ENCODE data around the gene MYOM3.

Gene MYOM3

DNA sequence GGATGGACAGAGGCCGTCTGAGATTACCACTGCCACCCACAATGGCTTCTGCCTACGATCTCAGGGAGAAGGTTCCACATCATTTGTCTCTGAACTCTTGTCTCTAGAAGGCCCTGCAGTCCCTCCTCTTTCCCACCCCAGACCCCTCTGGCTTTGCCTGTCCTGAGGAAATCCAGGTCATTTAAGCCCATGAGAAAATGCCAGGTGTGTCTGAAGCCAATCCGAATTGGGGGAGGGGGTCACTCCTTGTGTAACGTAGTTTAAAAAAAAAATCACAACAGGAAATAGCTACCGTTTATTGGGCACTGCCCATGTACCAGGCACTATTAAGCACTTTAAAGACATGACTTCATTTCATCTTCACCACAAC, 7.5 kb upstream of the MYOM3 start:
- DNase-seq = no peak
- in situ Hi-C loops (cut with MboI; ENCODE audit: low pct_unique_long_range_greater_than_20kb, low sequenced_read_pairs) = no loop called here

GRCh38 chr1:24118410-24119242, 6.7 kb upstream of the MYOM3 start:
- in situ Hi-C loops (cut with MboI; ENCODE audit: low pct_unique_long_range_greater_than_20kb, low sequenced_read_pairs) = no loop called here

DNA sequence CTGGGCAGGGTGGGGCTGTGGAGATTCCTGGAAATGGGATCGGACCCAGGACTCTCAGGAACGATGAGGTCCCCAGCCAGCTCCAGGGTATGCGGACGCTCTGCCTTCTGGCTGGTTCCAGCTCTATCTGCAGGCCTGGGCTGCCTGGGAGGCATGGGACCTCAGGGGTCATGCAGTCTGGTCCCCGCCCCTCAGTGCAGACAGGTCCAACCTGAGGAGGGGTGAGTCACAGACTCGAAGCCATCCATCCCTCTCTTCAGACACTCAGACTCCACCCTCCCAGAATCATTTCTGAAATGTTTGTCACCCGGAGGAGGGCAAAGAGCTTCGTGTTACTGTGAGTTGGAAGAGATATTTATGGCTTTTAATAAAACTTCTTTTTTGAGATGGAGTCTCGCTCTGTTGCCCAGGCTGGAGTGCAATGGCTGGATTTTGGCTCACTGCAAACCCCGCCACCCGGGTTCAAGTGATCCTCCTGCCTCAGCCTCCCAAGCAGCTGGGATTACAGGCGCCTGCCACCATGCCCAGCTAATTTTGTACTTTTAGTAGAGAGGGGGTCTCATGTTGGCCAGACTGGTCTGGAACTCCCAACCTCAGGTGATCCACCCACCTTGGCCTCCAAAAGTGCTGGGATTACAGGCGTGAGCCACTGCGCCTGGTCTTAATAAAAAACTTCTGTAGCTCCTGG, 5.9 kb upstream of the MYOM3 start:
- DNase-seq = no peak
- in situ Hi-C loops (cut with MboI; ENCODE audit: low pct_unique_long_range_greater_than_20kb, low sequenced_read_pairs) = no loop called here

More at GRCh38 chr1:24118410-24119242, 6.7 kb upstream of the MYOM3 start:
- DNase-seq = no peak

- in situ Hi-C loops (cut with MboI; ENCODE audit: low pct_unique_long_range_greater_than_20kb, low sequenced_read_pairs) = no loop called here
- no peak for DNase-seq
These were observed 5.2 kb upstream of the MYOM3 start for GRCh38 chr1:24117132-24117531.

- in situ Hi-C loops (cut with MboI; ENCODE audit: low pct_unique_long_range_greater_than_20kb, low sequenced_read_pairs) = no loop called here
- DNase-seq = no peak
These were observed 2.8 kb upstream of the MYOM3 start for GRCh38 chr1:24114753-24115152.

DNA sequence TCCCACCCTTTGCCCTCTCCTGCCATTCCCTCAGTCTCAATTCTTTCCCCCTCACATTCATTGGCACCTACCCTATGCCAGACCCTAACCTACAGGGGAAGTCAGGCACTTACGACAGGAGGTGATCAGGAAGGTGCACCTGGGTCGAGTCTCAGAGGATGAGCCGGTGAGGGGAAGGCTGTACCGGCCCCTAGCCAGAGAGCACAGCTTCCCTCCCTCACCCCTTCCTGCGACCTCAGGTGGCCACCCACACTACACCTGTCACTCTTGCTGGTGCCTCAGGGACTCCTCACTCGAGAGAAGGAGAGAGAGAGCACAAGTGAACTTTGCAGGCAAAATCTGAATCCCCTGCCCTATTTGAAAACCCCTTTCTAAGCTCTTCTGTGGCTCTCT, 1.7 kb upstream of the MYOM3 start:
- in situ Hi-C loops (cut with MboI; ENCODE audit: low pct_unique_long_range_greater_than_20kb, low sequenced_read_pairs) = no loop called here
- DNase-seq = no peak

GRCh38 chr1:24111262-24111995, 506 bp downstream of the MYOM3 start:
- in situ Hi-C loops (cut with MboI; ENCODE audit: low pct_unique_long_range_greater_than_20kb, low sequenced_read_pairs) = no loop called here
- no peak for DNase-seq

GRCh38 chr1:24110642-24111261, 1.2 kb downstream of the MYOM3 start:
- in situ Hi-C loops (cut with MboI; ENCODE audit: low pct_unique_long_range_greater_than_20kb, low sequenced_read_pairs) = no loop called here

GRCh38 chr1:24109686-24110475, 2.1 kb downstream of the MYOM3 start:
- in situ Hi-C loops (cut with MboI; ENCODE audit: low pct_unique_long_range_greater_than_20kb, low sequenced_read_pairs) = no loop called here
- no peak for DNase-seq

More at GRCh38 chr1:24110642-24111261, 1.2 kb downstream of the MYOM3 start:
- no peak for DNase-seq

DNA sequence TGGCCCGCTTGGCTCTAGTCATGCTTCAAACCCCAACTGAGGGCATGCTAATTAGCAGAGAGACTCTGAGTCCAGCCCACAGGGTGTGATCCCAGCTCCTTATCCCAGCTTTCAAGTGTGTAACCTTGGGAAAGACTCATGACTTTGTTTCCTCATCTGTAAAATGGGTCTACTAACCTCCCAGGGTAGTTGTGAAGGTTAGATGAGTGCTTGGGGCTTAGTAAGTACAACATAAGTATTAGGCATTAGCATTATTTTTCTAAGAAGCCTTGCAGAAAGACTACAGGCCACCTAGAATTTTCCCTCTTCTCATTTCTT, 2.8 kb downstream of the MYOM3 start:
- no peak for DNase-seq

DNA sequence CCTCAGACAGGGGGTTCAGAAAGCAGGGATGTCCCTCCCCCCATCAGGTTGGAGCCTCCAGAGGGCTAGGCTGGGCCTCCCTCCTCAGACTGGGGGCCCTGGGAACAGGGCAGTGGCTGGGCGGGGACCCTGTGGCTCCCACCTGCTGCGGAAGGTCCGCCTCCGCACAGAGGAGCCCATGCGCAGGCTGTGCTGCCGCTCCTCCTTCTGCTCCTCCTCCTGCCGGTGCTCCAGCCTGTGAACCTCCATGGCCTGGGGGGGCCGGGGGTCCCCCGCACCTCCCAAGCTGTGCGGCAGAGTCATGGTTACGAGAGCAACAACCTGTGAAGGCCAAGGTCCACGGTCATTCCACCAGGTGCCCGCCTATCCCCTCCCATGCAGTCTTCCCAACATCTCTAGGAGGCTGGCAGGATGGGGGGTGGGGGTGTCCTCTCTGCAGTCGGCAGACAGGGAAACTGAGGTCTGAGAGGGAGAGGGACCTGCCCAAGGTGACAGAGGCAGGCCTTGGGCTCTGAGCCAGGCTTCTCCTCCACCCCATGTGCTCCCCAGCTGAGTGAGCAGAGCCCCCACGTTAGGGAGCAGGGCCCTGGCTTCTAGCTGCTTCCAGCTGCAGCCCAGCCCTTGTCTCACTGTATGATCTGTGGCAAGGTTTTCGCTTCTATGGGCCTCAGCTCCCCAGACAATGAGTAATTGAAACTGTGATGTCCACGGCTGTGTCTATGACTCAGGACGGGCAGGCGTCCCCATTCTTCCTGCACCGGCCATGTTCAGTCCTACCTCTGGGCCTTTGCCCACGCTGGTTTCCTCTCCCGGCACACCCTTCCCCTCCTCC, 3.4 kb downstream of the MYOM3 start:
- DNase-seq = no peak
- in situ Hi-C loops (cut with MboI; ENCODE audit: low pct_unique_long_range_greater_than_20kb, low sequenced_read_pairs) = no loop called here

More for the DNA sequence above, 2.8 kb downstream of the MYOM3 start:
- in situ Hi-C loops (cut with MboI; ENCODE audit: low pct_unique_long_range_greater_than_20kb, low sequenced_read_pairs) = no loop called here

- in situ Hi-C loops (cut with MboI; ENCODE audit: low pct_unique_long_range_greater_than_20kb, low sequenced_read_pairs) = no loop called here
- no peak for DNase-seq
These were observed 4.3 kb downstream of the MYOM3 start for GRCh38 chr1:24107462-24108138.

DNA sequence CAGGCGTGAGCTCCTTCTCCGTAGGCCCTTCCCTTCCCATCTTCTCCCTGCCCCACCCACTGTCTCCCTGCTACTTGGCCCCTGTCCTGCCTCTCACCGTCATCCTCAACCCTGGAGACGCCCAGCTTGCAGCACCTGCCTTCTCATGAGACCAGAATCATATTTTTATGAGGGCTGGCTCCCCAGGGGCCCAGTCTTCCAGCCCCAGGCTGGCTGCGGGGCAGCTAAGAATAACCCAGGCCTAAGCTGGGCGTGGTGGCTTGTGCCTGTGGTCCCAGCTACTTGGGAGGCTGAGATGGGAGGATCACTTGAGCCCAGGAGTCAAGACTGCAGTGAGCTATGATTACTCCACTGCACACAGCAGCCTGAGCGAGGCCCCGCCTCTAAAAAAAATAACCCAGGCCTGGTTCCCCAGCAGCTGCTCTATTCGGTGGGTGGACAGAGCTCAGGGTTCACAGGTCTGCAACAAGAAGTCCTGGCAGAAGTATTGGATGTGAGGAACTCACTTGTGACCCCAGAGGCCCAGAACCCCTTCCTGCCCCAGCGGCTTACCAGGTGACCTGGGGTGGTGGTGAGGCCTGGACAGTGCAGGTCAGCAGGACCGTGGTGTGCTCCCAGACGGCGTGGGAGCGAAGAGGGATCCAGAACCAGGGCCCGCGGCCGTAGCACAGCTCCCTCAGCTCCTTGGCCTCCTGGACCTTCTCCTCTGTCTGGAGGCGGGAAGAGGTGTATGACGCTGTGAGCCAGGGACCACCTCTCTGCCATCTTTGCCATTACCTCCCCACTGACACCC, 6.4 kb downstream of the MYOM3 start:
- no peak for DNase-seq
- in situ Hi-C loops (cut with MboI; ENCODE audit: low pct_unique_long_range_greater_than_20kb, low sequenced_read_pairs) = no loop called here

DNA sequence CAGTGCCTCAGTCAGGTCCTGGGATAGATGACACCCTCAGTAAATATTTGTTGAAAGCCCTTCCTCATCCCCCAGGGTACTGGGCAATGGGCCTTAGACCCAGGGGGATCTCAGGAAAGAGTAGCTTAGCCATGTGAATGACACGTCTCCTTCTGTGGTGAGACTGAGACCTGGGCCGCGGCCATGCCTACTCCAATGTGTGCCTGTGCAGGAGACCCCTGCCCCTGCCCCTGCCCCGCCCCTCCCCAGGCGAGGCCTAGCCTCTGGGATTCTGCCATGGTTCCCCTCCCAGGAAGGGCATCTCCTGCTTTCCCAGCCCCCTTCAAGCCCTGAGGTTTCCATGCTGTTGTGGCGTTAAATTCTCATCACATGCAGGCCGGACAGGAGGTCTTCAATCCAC, 7.1 kb downstream of the MYOM3 start:
- DNase-seq = no peak
- in situ Hi-C loops (cut with MboI; ENCODE audit: low pct_unique_long_range_greater_than_20kb, low sequenced_read_pairs) = no loop called here

- in situ Hi-C loops (cut with MboI; ENCODE audit: low pct_unique_long_range_greater_than_20kb, low sequenced_read_pairs) = no loop called here
- no peak for DNase-seq
These were observed 8.1 kb downstream of the MYOM3 start for GRCh38 chr1:24103879-24104278.

GRCh38 chr1:24103408-24103807, 8.5 kb downstream of the MYOM3 start:
- in situ Hi-C loops (cut with MboI; ENCODE audit: low pct_unique_long_range_greater_than_20kb, low sequenced_read_pairs) = no loop called here

DNA sequence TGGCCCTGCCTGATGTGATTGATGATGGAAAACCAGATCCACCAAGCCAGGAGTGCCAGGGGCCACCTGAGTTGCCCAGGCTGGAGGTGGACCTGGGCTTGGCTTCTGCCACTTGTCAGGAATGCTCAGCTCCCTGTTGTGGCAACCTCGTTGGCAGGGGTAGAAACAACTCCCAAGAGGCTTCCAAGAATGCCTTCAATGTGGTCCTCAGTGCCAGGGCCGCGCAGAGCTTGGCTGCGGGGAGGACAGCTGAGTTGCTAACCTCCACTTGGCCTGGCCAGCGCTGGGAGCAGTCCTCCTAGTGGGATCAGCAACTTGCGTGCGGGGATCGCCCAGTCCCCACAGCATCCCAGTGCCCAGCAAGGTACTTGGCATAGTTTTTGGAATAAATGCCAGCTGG, 9.0 kb downstream of the MYOM3 start:
- no peak for DNase-seq
- in situ Hi-C loops (cut with MboI; ENCODE audit: low pct_unique_long_range_greater_than_20kb, low sequenced_read_pairs) = no loop called here

More at GRCh38 chr1:24103408-24103807, 8.5 kb downstream of the MYOM3 start:
- DNase-seq = no peak

Measured in KBM-7 (cell line).